GM12878 (cell line): ENCODE measurements around the gene PSME3IP1. TPM values are rescaled to one million over a fixed set of nuclear protein-coding genes. Genes with fewer than 3 reads are reported as not detected.

Experiments used
- ATAC-seq: fragments of 200-7000 bp; cut with Tn5 transposase; 3 replicates; pipeline ENCODE4 v1.9.1; 2020; ENCODE audit warnings: mild to moderate bottlenecking, moderate library complexity
- BruUV-seq: library from RNA; stranded (reverse); fragments of 400-500 nt; replicated peaks from 2 replicates; lab custom pipeline; 2021; lab: Mats Ljungman, UMichigan
- CTCF ChIA-PET: fragments of 300-600 bp; sonication (Branson Sonifier 250); formaldehyde crosslinking; extraction: SDS; loops from one replicate; lab custom pipeline; 2021; ENCODE audit warnings: inconsistent platforms; lab: Yijun Ruan, JAX
- POLR2A ChIA-PET: fragments of 350-600 bp; formaldehyde crosslinking; extraction: SDS; loops from one replicate; lab custom pipeline; 2021; ENCODE audit warnings: inconsistent platforms; lab: Charles Lee
- RAD21 ChIA-PET: fragments of 300-600 bp; sonication (Branson Sonifier 250); formaldehyde crosslinking; loops from one replicate; lab custom pipeline; 2023; ENCODE audit warnings: antibody characterized with exemption; ENCODE audit not compliant: unreplicated experiment; lab: Charles Lee
- SMC1A ChIA-PET: fragments of 300-600 bp; sonication (Branson Sonifier 250); formaldehyde crosslinking; loops from one replicate; lab custom pipeline; 2023; ENCODE audit not compliant: unreplicated experiment, uncharacterized antibody; lab: Charles Lee
- DNase-seq: peaks from one replicate; pipeline ENCODE4 v3.0.0-alpha.2; 2011; ENCODE audit warnings: low read depth, low spot score
- FAIRE-seq: peaks from 3 replicates; lab custom pipeline; 2011; peaks lifted over from hg19 to GRCh38; lab: Jason Lieb, UNC
- H2AFZ ChIP-seq: 2 replicates; pipeline ENCODE4 v1.6.0; 2011; ENCODE audit warnings: low read depth, low read length, control low read depth; ENCODE audit not compliant: control insufficient read depth
- H3K27ac ChIP-seq: 2 replicates; pipeline ENCODE4 v1.5.1; 2011; ENCODE audit warnings: control low read depth; ENCODE audit not compliant: control insufficient read depth, insufficient read depth
- H3K27me3 ChIP-seq, 2 experiments: replicated peaks in 1 of 2; 2 replicates each; pipeline versions ENCODE4 v1.6.0 to v1.6.1; 2011; ENCODE audit warnings: low read length in 1 of 2; ENCODE audit not compliant: control insufficient read depth in 2 of 2, insufficient read depth in 2 of 2
- H3K36me3 ChIP-seq, 2 experiments: 2 replicates each; pipeline ENCODE4 v1.5.1; 2011; ENCODE audit warnings: low read length in 1 of 2; ENCODE audit not compliant: control insufficient read depth in 2 of 2, insufficient read depth in 2 of 2
- H3K4me1 ChIP-seq: 2 replicates; pipeline ENCODE4 v1.6.1; 2011; ENCODE audit warnings: mild to moderate bottlenecking, low read length, moderate library complexity, mixed read lengths; ENCODE audit not compliant: control insufficient read depth, insufficient read depth
- H3K4me2 ChIP-seq: 2 replicates; pipeline ENCODE4 v1.6.0; 2011; ENCODE audit warnings: control low read depth; ENCODE audit not compliant: control insufficient read depth, insufficient read depth
- H3K4me3 ChIP-seq: fragments of 200-600 bp; sonication (generic); 2 replicates; pipeline ENCODE4 v1.5.1; 2016
- H3K79me2 ChIP-seq: 2 replicates; pipeline ENCODE4 v1.6.0; 2011; ENCODE audit warnings: low read length; ENCODE audit not compliant: control insufficient read depth, insufficient read depth
- H3K9ac ChIP-seq: 2 replicates; pipeline ENCODE4 v1.8.0; 2011; ENCODE audit warnings: low read length, control low read depth, mixed read lengths; ENCODE audit not compliant: control insufficient read depth, insufficient read depth
- H3K9me3 ChIP-seq: replicated peaks from 3 replicates; pipeline ENCODE4 v1.5.1; 2011; ENCODE audit warnings: mild to moderate bottlenecking, low read length; ENCODE audit not compliant: control insufficient read depth, insufficient read depth
- H4K20me1 ChIP-seq: 2 replicates; pipeline ENCODE4 v1.6.0; 2011; ENCODE audit not compliant: control insufficient read depth, insufficient read depth
- CEBPZ ChIP-seq: fragments of 150-350 bp; IDR thresholded peaks from 2 replicates; pipeline ENCODE4 v1.6.1; 2016; ENCODE audit warnings: low read depth, low read length
- DPF2 ChIP-seq: fragments of 450-650 bp; IDR thresholded peaks from 2 replicates; pipeline ENCODE4 v1.6.1; 2017; ENCODE audit warnings: mild to moderate bottlenecking
- HDAC2 ChIP-seq: fragments of 200-600 bp; sonication (generic); IDR thresholded peaks from 2 replicates; pipeline ENCODE4 v1.6.1; 2017
- HDAC6 ChIP-seq: fragments of 200-600 bp; sonication (generic); IDR thresholded peaks from one replicate; pipeline ENCODE4 v1.8.0; 2017; ENCODE audit warnings: antibody characterized with exemption; ENCODE audit not compliant: unreplicated experiment
- RFX5 ChIP-seq: IDR thresholded peaks from 2 replicates; pipeline ENCODE4 v1.6.1; 2011; ENCODE audit warnings: low read depth, low read length, improper control_type of control experiment
- SMAD1 ChIP-seq: fragments of 450-650 bp; IDR thresholded peaks from 2 replicates; pipeline ENCODE4 v1.6.1; 2018; ENCODE audit warnings: mild to moderate bottlenecking, low read depth; ENCODE audit not compliant: partially characterized antibody
- TCF12 ChIP-seq: IDR thresholded peaks from 2 replicates; pipeline ENCODE4 v1.6.1; 2011; ENCODE audit warnings: low read depth, mild to moderate bottlenecking, low read length
- WGBS: methylation state at CpG from one replicate; pipeline ENCODE4 v1.1.6; 2016; ENCODE audit warnings: low lambda C conversion rate; ENCODE audit not compliant: insufficient replicate concordance, insufficient coverage; ENCODE audit errors: missing lambda C conversion rate; 5-methylcytosine and 5-hydroxymethylcytosine counted together
- in situ Hi-C: fragments of 300-500 bp; cut with MboI; formaldehyde crosslinking; loops from 9 replicates; pipeline ENCODE4 v1.14.3; 2018; ENCODE audit warnings: mixed read lengths
- intact Hi-C: fragments of 100-400 bp; cut with micrococcal nuclease; formaldehyde crosslinking; loops from one replicate; pipeline ENCODE4 v1.14.2; 2022; ENCODE audit not compliant: unreplicated experiment
- polyA plus RNA-seq, 11 experiments: library from polyadenylated mRNA; depleted of rRNA in 4 of 11; unstranded in 6 of 11; stranded (reverse) in 5 of 11; fragments of >200 nt; fragmentation: Nextera tagmentation in 4 of 11; fragmentation: Illumina TruSeq in 1 of 11; extraction: Ambion mirVana in 4 of 11; extraction: Trizol in 1 of 11; gene quantifications; 1 replicate in 1 of 11; 2 replicates in 10 of 11; pipeline versions ENCODE4 v1.2.1 to v1.2.3, GENCODE V29; 2011 to 2016; ENCODE audit warnings: inconsistent platforms in 2 of 11, missing spikeins in 2 of 11, low read depth in 1 of 11
- total RNA-seq, 4 experiments: library from RNA; depleted of rRNA in 3 of 4; stranded (reverse); fragments of >200 nt in 3 of 4; fragmentation: Illumina TruSeq in 1 of 4; extraction: Trizol in 1 of 4; gene quantifications; 2 replicates each; pipeline versions ENCODE4 v1.2.1 to v1.2.3, GENCODE V29; 2013 to 2021
- TF ChIP-seq, protein P1 (sequence below), 3 experiments: IDR thresholded peaks in 2 of 3; conservative IDR thresholded peaks in 1 of 3; 2 replicates each; pipeline ENCODE4 v1.5.1; 2011; ENCODE audit warnings: low read depth in 3 of 3, low read length in 3 of 3, mild to moderate bottlenecking in 3 of 3, control low read depth in 2 of 3, moderate library complexity in 2 of 3, inconsistent platforms in 1 of 3, mixed read lengths in 1 of 3; ENCODE audit not compliant: control insufficient read depth in 2 of 3, insufficient read depth in 1 of 3; ENCODE audit errors: extremely low read depth in 1 of 3

The PSME3IP1 gene
- total and polyA plus RNA-seq, 10 of the 15 experiments (the other 5 are each of a cell fraction or from before 2014, with no cell fraction given): 67.9 to 174 (median 111) TPM

DNA sequence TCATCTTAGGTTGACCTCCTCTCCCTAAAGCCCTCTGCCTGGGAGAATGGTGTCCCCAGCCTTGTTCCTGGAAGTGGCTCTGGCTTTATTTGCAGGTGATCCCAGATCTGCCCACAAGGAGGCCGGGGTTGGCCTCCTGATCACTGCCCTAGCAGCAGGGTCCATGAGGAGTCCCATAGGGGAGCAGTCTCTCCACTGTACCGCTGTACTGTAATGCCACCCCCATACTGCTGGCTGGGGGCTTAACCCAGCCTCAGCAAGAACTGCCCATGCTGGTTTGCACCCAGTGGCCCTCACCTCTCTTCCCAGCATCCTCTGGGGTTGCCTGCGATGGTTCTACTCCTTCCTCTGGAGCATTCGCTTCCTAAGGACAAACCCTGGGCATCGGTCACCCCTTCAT lies 39.1 kb downstream of the PSME3IP1 start:
- SMC1A ChIA-PET: no interaction called here
- in situ Hi-C loops: no loop called here
- Histone ChIP-seq H3K27me3 (no peaks in the 10 kb centered on the region), H3K9me3 (no peaks in the 10 kb centered on the region), H3K4me1 (peaks cover 22% of the 10 kb centered on the region), H3K9ac (no peak overlapping the region), H3K79me2 (no peaks in the 10 kb centered on the region), H2AFZ (no peak overlapping the region), H4K20me1 (no peaks in the 10 kb centered on the region), H3K36me3 (peaks cover 2 to 4% of the 10 kb centered on the region in 2 experiments; a peak in 3 of 4 replicates), H3K27ac (no peak overlapping the region), H3K4me3 (no peak overlapping the region), H3K4me2 (no peak overlapping the region)
- POLR2A ChIA-PET: interaction anchor here (1.4 kb wide), 1 partner anchor 19 kb away, joined by 3 read pairs; no protein-coding TSS in a partner anchor
- ATAC-seq (peak; percentile 57), FAIRE-seq (no peak), DNase-seq (no peak)
- CTCF ChIA-PET: no interaction called here
- intact Hi-C loops: no loop called here
- BruUV-seq: no TSS peak
- TF ChIP-seq DPF2 (no peak), TCF12 (no peak), RFX5 (no peak)
- TF ChIP-seq, protein P1, sequence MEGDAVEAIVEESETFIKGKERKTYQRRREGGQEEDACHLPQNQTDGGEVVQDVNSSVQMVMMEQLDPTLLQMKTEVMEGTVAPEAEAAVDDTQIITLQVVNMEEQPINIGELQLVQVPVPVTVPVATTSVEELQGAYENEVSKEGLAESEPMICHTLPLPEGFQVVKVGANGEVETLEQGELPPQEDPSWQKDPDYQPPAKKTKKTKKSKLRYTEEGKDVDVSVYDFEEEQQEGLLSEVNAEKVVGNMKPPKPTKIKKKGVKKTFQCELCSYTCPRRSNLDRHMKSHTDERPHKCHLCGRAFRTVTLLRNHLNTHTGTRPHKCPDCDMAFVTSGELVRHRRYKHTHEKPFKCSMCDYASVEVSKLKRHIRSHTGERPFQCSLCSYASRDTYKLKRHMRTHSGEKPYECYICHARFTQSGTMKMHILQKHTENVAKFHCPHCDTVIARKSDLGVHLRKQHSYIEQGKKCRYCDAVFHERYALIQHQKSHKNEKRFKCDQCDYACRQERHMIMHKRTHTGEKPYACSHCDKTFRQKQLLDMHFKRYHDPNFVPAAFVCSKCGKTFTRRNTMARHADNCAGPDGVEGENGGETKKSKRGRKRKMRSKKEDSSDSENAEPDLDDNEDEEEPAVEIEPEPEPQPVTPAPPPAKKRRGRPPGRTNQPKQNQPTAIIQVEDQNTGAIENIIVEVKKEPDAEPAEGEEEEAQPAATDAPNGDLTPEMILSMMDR (IDR thresholded peaks at IDR 0.05 in 2 of 3, conservative IDR thresholded peaks at IDR 0.05 in 1 of 3; ENCODE audit: control insufficient read depth in 2 of 3, extremely low read depth in 1 of 3, insufficient read depth in 1 of 3, low read depth in 3 of 3, low read length in 3 of 3): peak; percentile 1 to 25 (median 18); a peak in 2 of 6 replicates
- RAD21 ChIA-PET: no interaction called here
- WGBS: 84% methylated on average over 5 of the region's 5 CpGs

GRCh38 chr16:57146040-57146647 lies 39.7 kb downstream of the PSME3IP1 start:
- FAIRE-seq: no peak
- peaks cover 26% of the 10 kb centered on the region for H3K4me1 ChIP-seq
- no peak; the same call in 2 of the 3 replicates for ATAC-seq
- no peak for DNase-seq
- H2AFZ ChIP-seq: no peak overlapping the region
- WGBS: 90% methylated on average over 24 of the region's 24 CpGs
- no peak overlapping the region for H3K4me2 ChIP-seq
- in situ Hi-C loops: no loop called here
- intact Hi-C loops: no loop called here
- H3K9me3 ChIP-seq: no peaks in the 10 kb centered on the region
- no peaks in the 10 kb centered on the region for H3K27me3 ChIP-seq
- no TSS peak for BruUV-seq
- H3K36me3 ChIP-seq: peaks cover 0 to 4% of the 10 kb centered on the region in 2 experiments; a peak in 3 of 4 replicates
- H4K20me1 ChIP-seq: no peaks in the 10 kb centered on the region
- no peak overlapping the region for H3K9ac ChIP-seq
- H3K4me3 ChIP-seq: no peak overlapping the region
- H3K27ac ChIP-seq: no peak overlapping the region
- CTCF ChIA-PET: no interaction called here
- H3K79me2 ChIP-seq: no peaks in the 10 kb centered on the region
- SMC1A ChIA-PET: no interaction called here
- POLR2A ChIA-PET: no interaction called here
- RAD21 ChIA-PET: no interaction called here
- TF ChIP-seq SMAD1 (no peak), HDAC6 (no peak), CEBPZ (no peak), HDAC2 (no peak)
